Measurements from ENCODE around the gene CCAR1.
"Not testable (repeated sequence)": the region's sequence is repeated elsewhere in the genome, so short reads cannot be mapped to it uniquely, and the experiment has no call there.

The CCAR1 gene

DNA sequence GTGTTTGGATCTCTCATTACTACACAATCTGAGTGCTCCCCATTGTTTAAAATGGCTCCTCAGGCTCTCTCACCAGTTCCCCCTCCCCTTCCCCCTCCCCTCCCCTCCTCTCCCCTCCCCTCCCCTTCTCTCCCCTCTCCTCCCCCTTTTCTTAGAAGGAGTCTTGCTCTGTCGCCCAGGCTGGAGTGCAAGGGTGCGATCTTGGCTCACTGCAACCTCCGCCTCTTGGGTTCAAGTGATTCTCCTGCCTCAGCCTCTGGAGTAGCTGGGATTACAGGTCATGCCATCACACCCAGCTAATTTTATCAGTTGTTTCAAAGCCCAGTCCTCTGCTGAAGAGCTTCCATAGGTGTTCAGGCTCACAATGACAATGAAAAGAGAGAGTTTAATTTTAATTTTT lies 3.6 kb upstream of the CCAR1 start:
- TF ChIP-seq, protein P1, sequence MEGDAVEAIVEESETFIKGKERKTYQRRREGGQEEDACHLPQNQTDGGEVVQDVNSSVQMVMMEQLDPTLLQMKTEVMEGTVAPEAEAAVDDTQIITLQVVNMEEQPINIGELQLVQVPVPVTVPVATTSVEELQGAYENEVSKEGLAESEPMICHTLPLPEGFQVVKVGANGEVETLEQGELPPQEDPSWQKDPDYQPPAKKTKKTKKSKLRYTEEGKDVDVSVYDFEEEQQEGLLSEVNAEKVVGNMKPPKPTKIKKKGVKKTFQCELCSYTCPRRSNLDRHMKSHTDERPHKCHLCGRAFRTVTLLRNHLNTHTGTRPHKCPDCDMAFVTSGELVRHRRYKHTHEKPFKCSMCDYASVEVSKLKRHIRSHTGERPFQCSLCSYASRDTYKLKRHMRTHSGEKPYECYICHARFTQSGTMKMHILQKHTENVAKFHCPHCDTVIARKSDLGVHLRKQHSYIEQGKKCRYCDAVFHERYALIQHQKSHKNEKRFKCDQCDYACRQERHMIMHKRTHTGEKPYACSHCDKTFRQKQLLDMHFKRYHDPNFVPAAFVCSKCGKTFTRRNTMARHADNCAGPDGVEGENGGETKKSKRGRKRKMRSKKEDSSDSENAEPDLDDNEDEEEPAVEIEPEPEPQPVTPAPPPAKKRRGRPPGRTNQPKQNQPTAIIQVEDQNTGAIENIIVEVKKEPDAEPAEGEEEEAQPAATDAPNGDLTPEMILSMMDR (conservative IDR thresholded peaks at IDR 0.05) = no peak
- no peak for TF ChIP-seq ZFX (IDR thresholded peaks at IDR 0.05)
- H3K27ac ChIP-seq = no peak overlapping the region

DNA sequence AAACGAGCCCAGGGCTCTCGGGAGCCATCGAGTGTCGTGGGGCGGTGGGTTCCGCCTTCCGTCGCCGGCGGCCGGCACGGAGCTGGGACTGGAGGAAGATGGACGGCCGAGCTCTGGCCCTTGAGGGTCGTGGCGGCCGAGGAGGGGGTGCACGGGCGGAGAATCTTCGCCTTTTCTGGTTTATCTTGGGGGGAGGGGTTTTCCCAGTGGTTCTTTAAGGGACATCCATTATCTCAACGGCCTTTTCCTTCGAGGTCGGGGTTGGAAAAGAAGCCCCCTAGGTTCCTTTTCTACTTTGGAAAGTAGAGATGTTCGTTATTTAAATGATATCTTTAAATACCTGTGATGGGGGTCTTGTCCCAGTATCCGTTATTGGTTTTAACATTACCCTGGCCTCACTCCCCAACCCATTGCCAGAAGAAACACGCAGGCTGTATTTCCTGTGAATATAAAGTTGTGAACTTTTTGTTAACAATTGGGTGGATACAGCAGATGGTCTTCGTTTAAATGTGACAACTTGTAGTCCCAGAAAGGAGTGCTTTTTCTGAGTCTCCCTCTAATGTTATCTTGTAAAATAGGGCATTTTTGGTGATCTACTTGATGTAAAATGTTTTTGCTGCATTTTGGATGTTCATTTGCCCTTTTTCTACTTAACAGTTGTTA lies 765 bp downstream of the CCAR1 start:
- TF ChIP-seq ZFX (IDR thresholded peaks at IDR 0.05) = no peak; the same call in 1 of the 2 replicates
- TF ChIP-seq, protein P1 (conservative IDR thresholded peaks at IDR 0.05) = no peak

DNA sequence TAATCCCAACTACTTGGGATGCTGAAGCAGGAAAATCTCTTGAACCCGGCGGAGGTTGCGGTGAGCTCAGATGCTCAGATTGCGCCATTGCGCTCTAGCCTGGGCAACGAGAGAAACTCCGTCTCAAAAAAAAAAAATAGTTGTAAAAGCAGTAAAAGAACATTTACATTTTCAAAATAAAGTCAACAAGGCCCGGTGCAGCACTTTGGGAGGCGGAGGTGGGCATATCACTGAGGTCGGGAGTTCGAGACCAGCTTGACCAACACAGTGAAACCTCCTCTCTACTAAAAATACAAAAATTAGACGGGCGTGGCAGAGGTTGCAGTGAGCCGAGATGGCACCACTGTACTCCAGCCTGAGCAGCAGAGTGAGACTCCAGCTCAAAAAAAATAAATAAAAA lies 4.0 kb downstream of the CCAR1 start:
- no peak for TF ChIP-seq ZFX (IDR thresholded peaks at IDR 0.05)
- TF ChIP-seq, protein P1 (conservative IDR thresholded peaks at IDR 0.05) = no peak
- H3K27ac ChIP-seq = no peak overlapping the region

More for the DNA sequence above, 765 bp downstream of the CCAR1 start:
- H3K27ac ChIP-seq = peak overlapping the region; percentile 98

DNA sequence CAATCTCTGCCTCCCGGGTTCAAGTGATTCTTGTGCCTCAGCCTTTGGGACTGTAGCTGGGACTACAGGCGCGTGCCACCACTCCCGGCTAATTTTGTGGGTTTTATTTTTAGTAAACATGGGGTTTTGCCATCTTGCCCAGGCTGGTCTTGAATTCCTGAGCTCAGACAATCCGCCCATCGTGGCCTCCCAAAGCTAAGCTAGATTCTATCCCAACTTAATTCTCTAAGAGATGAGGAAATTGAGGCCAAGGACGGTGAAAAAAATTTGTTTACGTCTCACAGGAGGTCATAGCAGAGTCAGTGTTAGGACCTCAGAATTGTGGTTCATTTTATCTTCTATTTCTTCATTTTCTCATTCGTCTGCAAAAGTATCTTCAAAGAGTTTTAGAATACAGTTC lies 6.1 kb downstream of the CCAR1 start:
- no peak overlapping the region for H3K27ac ChIP-seq
- TF ChIP-seq, protein P1 (conservative IDR thresholded peaks at IDR 0.05) = no peak
- TF ChIP-seq ZFX (IDR thresholded peaks at IDR 0.05) = no peak

DNA sequence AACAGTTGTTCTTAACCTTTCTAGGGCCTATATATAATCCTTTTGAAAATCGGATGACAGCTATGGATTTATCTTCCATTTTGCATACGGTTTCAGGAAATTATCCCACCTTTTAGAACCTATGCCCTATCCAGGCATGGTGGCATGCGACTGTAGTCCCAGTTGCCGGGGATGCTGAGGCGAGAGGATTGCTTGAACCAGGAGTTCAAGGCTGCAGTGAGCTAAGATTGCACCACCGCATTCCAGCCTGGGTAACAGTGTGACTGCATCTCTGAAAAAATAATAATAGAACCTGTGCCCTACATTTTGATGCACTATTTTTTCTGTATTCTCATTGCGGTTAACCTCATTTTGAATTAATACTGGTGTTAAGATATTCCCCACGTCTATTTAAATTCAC lies 11.6 kb downstream of the CCAR1 start:
- TF ChIP-seq, protein P1 (conservative IDR thresholded peaks at IDR 0.05) = no peak
- TF ChIP-seq ZFX (IDR thresholded peaks at IDR 0.05) = no peak
- H3K27ac ChIP-seq = no peak overlapping the region

DNA sequence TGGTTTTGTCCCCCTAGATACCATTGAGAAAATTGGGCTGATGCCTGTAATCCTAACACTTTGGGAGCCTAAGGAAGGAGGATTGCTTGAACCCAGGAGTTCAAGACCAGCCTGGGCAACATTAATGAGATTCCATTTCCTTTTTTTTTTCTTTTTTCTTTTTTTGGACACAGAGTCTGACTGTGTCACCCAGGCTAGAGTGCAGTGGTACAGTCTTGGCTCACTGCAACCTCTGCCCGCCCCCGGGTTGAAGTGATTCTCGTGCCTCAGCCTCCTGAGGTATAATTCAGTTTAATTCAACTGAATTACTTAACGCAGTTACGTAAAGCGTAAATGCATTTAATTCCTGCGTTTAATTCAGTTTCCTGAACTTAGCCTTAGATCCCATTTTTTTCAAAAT lies 13.3 kb downstream of the CCAR1 start:
- no peak for TF ChIP-seq ZFX (IDR thresholded peaks at IDR 0.05)
- TF ChIP-seq, protein P1 (conservative IDR thresholded peaks at IDR 0.05) = no peak
- H3K27ac ChIP-seq = peak overlapping the region; percentile 13; the same call in 1 of the 2 replicates

DNA sequence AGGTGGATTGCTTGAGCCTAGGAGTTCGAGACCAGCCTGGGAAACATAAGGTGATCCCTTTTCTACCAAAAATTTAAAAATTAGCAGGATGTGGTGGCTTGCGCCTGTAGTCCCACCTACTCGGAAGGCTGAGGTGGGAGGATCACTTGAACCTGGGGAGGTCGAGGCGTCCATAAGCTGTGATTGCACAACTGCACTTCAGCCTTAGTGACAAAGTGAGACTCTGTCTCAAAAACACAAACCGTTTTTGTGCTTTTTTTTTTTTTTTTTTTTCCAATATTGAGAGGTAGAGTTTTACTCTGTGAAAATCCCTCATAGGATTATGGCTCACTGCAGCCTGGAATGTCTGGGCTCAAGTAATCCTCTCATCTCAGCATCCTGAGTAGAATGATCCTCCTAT lies 14.1 kb downstream of the CCAR1 start:
- TF ChIP-seq, protein P1 (conservative IDR thresholded peaks at IDR 0.05) = no peak
- no peak for TF ChIP-seq ZFX (IDR thresholded peaks at IDR 0.05)

DNA sequence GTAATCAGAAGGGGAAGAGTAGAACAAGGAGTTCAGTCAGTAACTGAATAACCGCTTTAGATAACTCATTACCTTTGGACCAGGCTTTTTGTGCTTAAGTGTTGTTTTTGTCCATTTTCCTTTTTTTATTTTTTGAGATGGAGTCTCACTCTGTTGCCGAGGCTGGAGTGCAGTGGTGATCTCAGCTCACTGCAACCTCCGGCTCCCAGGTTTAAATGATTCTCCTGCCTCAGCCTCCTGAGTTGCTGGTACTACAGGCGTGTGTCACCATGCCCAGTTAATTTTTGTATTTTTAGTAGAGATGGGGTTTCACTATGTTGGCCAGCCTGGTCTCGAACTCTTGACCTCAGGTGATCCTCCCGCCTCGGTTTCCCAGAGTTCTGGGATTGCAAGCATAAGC lies 14.7 kb downstream of the CCAR1 start:
- not testable (repeated sequence) for H3K27ac ChIP-seq

More for the DNA sequence above, 14.1 kb downstream of the CCAR1 start:
- no peak overlapping the region for H3K27ac ChIP-seq

DNA sequence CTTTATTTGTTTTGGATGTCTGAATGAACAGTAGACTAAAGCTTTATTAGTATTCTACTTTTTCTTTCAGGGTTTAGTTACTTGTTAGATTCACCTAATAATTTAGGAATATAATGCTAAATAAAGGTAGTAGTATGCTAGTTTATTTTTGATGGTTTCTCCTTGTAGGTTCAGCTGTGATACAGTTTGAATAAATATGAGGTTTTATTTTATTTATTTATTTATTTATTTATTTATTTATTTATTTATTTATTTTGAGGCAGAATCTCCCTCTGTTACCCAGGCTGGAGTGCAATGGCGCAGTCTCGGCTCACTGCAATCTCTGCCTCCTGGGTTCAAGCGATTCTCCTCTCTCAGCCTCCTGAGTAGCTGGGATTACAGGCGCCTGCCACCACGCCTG lies 19.6 kb downstream of the CCAR1 start:
- H3K27ac ChIP-seq = not testable (repeated sequence)
